ENCODE results near the gene PPP2CA. TPM values are rescaled to one million over a fixed set of nuclear protein-coding genes. Genes with fewer than 3 reads are reported as not detected.

The PPP2CA gene
- 220 TPM for total RNA-seq

GRCh38 chr5:134225780-134226440 is at the start of gene PPP2CA:
Gene PPP2CA, minus strand, starts transcription at chr5:134226073. Its CDS starts 212 bp downstream, at chr5:134225861.

GRCh38 chr5:134176511-134177368 is 49.1 kb downstream of the PPP2CA start, which contains the start of gene SKP1:
Gene SKP1, minus strand, starts transcription at chr5:134176950. Its CDS starts 2,928 bp downstream, at chr5:134174022.

Other genes starting within 250 kb of the PPP2CA start
- 159 TPM for gene VDAC1, start 221.1 kb downstream of the PPP2CA start, total RNA-seq
- gene TCF7, start 111.4 kb downstream of the PPP2CA start, total RNA-seq: 5.4 TPM
- gene SKP1, start 49.1 kb downstream of the PPP2CA start, total RNA-seq: 305 TPM
- gene CDKL3, start 141.1 kb upstream of the PPP2CA start, total RNA-seq: 6.2 TPM
- 92.0 TPM for gene UBE2B, start 145.5 kb upstream of the PPP2CA start, total RNA-seq
- 28.7 TPM for gene CDKN2AIPNL, start 185.8 kb upstream of the PPP2CA start, total RNA-seq

Data from camera-type eye (tissue), 1 donor.